ENCODE data around the gene CLASRP.

DNA sequence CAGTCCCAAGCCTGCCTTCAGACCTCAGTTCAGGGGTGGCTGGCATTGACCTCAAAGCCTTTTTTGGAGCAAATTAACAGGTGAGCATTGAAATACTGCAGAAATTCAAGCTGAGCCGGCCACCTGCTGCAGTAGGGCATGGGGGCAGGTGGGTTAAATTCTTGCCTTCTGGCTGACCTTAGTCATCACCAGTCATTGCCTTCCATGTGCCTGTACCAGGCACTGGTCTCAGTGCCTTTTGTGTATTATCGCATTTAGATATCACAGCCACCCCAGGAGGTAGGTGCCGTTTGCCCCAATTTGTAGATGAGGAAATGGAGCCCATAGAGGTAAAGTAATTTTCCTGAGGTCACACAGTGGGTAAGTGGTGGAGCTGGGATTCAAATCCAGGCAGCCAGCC lies 61.4 kb downstream of the CLASRP start:
- TF ChIP-seq, protein P1, sequence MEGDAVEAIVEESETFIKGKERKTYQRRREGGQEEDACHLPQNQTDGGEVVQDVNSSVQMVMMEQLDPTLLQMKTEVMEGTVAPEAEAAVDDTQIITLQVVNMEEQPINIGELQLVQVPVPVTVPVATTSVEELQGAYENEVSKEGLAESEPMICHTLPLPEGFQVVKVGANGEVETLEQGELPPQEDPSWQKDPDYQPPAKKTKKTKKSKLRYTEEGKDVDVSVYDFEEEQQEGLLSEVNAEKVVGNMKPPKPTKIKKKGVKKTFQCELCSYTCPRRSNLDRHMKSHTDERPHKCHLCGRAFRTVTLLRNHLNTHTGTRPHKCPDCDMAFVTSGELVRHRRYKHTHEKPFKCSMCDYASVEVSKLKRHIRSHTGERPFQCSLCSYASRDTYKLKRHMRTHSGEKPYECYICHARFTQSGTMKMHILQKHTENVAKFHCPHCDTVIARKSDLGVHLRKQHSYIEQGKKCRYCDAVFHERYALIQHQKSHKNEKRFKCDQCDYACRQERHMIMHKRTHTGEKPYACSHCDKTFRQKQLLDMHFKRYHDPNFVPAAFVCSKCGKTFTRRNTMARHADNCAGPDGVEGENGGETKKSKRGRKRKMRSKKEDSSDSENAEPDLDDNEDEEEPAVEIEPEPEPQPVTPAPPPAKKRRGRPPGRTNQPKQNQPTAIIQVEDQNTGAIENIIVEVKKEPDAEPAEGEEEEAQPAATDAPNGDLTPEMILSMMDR (IDR thresholded peaks at IDR 0.05) = no peak
- TF ChIP-seq POLR2A (IDR thresholded peaks at IDR 0.05) (no peak), EP300 (IDR thresholded peaks at IDR 0.05) (no peak)

Measured in sigmoid colon (tissue), 4 donors.